CD14-positive monocyte (primary cell): ENCODE measurements around the gene SLC22A24. TPM values are rescaled to one million over a fixed set of nuclear protein-coding genes. Genes with fewer than 3 reads are reported as not detected.
A peak's percentile ranks its signal among the peaks of the same experiment; 100 is the strongest.

Experiments used
- DNase-seq, 3 donors: peaks; one replicate each; pipeline ENCODE4 v3.0.0-alpha.2; 2011 to 2022
- H2AFZ ChIP-seq: 2 replicates; pipeline ENCODE4 v1.6.0; 2012; ENCODE audit warnings: mild to moderate bottlenecking, low read depth, low read length, inconsistent platforms; ENCODE audit not compliant: insufficient read depth, poor library complexity, severe bottlenecking
- H3K27ac ChIP-seq, 2 donors: 1 replicate in 1 of 2; 2 replicates in 1 of 2; pipeline ENCODE4 v1.5.1; 2012 to 2013; ENCODE audit warnings: low read length in 2 of 2, control low read depth in 1 of 2, inconsistent platforms in 1 of 2, low read depth in 1 of 2, mild to moderate bottlenecking in 1 of 2
- H3K27me3 ChIP-seq, 2 donors: one replicate each; pipeline versions ENCODE4 v1.6.0 to v1.6.1; 2011 to 2013; ENCODE audit warnings: low read length in 2 of 2; ENCODE audit not compliant: control insufficient read depth in 2 of 2, insufficient read depth in 2 of 2
- H3K36me3 ChIP-seq, 2 donors: replicated peaks in 1 of 2; 1 replicate in 1 of 2; 2 replicates in 1 of 2; pipeline versions ENCODE4 v1.5.1 to v1.6.1; 2012 to 2013; ENCODE audit warnings: low read length in 2 of 2, control low read depth in 1 of 2, inconsistent platforms in 1 of 2, mild to moderate bottlenecking in 1 of 2; ENCODE audit not compliant: insufficient read depth in 2 of 2, control insufficient read depth in 1 of 2
- H3K4me1 ChIP-seq, 2 donors: 1 replicate in 1 of 2; 2 replicates in 1 of 2; pipeline versions ENCODE4 v1.5.1 to v1.6.1; 2012 to 2013; ENCODE audit warnings: low read length in 2 of 2, control low read depth in 1 of 2, inconsistent platforms in 1 of 2, mild to moderate bottlenecking in 1 of 2, moderate library complexity in 1 of 2; ENCODE audit not compliant: insufficient read depth in 2 of 2, control insufficient read depth in 1 of 2
- H3K4me2 ChIP-seq: replicated peaks from 2 replicates; pipeline ENCODE3; 2012; ENCODE audit warnings: low read length, moderate library complexity, mild to moderate bottlenecking; ENCODE audit not compliant: poor library complexity, severe bottlenecking; ENCODE audit errors: extremely low read depth
- H3K4me3 ChIP-seq, 3 experiments: fragments of 200-600 bp in 1 of 3; sonication (generic) in 1 of 3; replicated peaks in 1 of 3; 1 replicate in 2 of 3; 2 replicates in 1 of 3; pipeline ENCODE4 v1.5.1; 2011 to 2013; ENCODE audit warnings: low read length in 3 of 3, mild to moderate bottlenecking in 3 of 3, control low read depth in 2 of 3, low read depth in 2 of 3, inconsistent platforms in 1 of 3, moderate library complexity in 1 of 3
- H3K79me2 ChIP-seq: 2 replicates; pipeline ENCODE4 v1.6.0; 2012; ENCODE audit warnings: mild to moderate bottlenecking, control low read depth, inconsistent platforms, low read length, moderate library complexity; ENCODE audit not compliant: insufficient read depth
- H3K9ac ChIP-seq: 2 replicates; pipeline ENCODE4 v1.6.0; 2017; ENCODE audit warnings: low read length, mild to moderate bottlenecking; ENCODE audit not compliant: insufficient read depth, poor library complexity, severe bottlenecking
- H3K9me3 ChIP-seq, 2 donors: replicated peaks in 1 of 2; 1 replicate in 1 of 2; 2 replicates in 1 of 2; pipeline versions ENCODE4 v1.5.1 to v1.6.1; 2012 to 2013; ENCODE audit warnings: low read length in 2 of 2, control low read depth in 1 of 2; ENCODE audit not compliant: control insufficient read depth in 1 of 2, insufficient read depth in 1 of 2
- H4K20me1 ChIP-seq: 2 replicates; pipeline ENCODE4 v1.6.0; 2012; ENCODE audit warnings: mild to moderate bottlenecking, low read length, control low read depth, moderate library complexity; ENCODE audit not compliant: insufficient read depth
- H3K27ac Mint-ChIP-seq, 7 donors: one replicate each; pipeline ENCODE4 v1.8.0; 2020; ENCODE audit warnings: mild to moderate bottlenecking in 7 of 7, mixed read lengths in 7 of 7, moderate library complexity in 6 of 7, inconsistent platforms in 2 of 7
- H3K27me3 Mint-ChIP-seq, 3 donors: one replicate each; pipeline ENCODE4 v1.8.0; 2021 to 2022; ENCODE audit warnings: low read depth in 3 of 3, mild to moderate bottlenecking in 3 of 3, mixed read lengths in 3 of 3, moderate library complexity in 3 of 3, inconsistent platforms in 1 of 3
- H3K36me3 Mint-ChIP-seq, 2 donors: one replicate each; pipeline ENCODE4 v1.8.0; 2020; ENCODE audit warnings: mixed read lengths in 2 of 2, inconsistent platforms in 1 of 2, mild to moderate bottlenecking in 1 of 2
- H3K4me1 Mint-ChIP-seq: one replicate; pipeline ENCODE4 v1.8.0; 2020; ENCODE audit warnings: mild to moderate bottlenecking, mixed read lengths
- H3K4me3 Mint-ChIP-seq, 2 donors: one replicate each; pipeline ENCODE4 v1.8.0; 2020; ENCODE audit warnings: mild to moderate bottlenecking in 2 of 2, mixed read lengths in 2 of 2, moderate library complexity in 1 of 2
- H3K9me3 Mint-ChIP-seq, 7 donors: one replicate each; pipeline ENCODE4 v1.8.0; 2020 to 2022; ENCODE audit warnings: mixed read lengths in 7 of 7, mild to moderate bottlenecking in 6 of 7, moderate library complexity in 6 of 7, inconsistent platforms in 2 of 7
- CTCF ChIP-seq: fragments of 200-600 bp; IDR thresholded peaks from one replicate; pipeline ENCODE4 v1.8.0; 2022; ENCODE audit warnings: antibody characterized with exemption, mild to moderate bottlenecking
- WGBS: methylation state at CpG from one replicate; pipeline ENCODE4 v1.1.5; 2013; ENCODE audit warnings: missing lambda C conversion rate; ENCODE audit not compliant: insufficient coverage; 5-methylcytosine and 5-hydroxymethylcytosine counted together
- intact Hi-C, 2 donors: fragments of 100-400 bp; cut with micrococcal nuclease; formaldehyde crosslinking; loops; one replicate each; pipeline versions ENCODE4 v1.15.0 to v1.15.1; 2023
- polyA plus RNA-seq, 3 donors: library from polyadenylated mRNA; depleted of rRNA in 1 of 3; unstranded in 2 of 3; stranded (reverse) in 1 of 3; fragments of 300-500 nt in 2 of 3; fragments of >200 nt in 1 of 3; fragmentation: Illumina TruSeq in 2 of 3; gene quantifications; 1 replicate in 2 of 3; 2 replicates in 1 of 3; pipeline ENCODE4 v1.2.3, GENCODE V29; 2012 to 2021

SLC22A24 gene
- polyA plus RNA-seq, 3 donors = not detected

- Histone ChIP-seq H3K4me1 (no peaks in the 10 kb centered on the region), H3K36me3 (no peaks in the 10 kb centered on the region), H3K4me2 (no peak overlapping the region), H2AFZ (no peak overlapping the region), H3K27me3 (peaks cover 0 to 2% of the 10 kb centered on the region in 2 donors), H3K4me3 (no peak overlapping the region), H3K9me3 (no peaks in the 10 kb centered on the region), H3K27ac (no peak overlapping the region), H4K20me1 (no peaks in the 10 kb centered on the region), H3K9ac (no peak overlapping the region), H3K79me2 (no peaks in the 10 kb centered on the region)
- no peak for DNase-seq
- Mint-ChIP-seq H3K27ac (no peak overlapping the region), H3K36me3 (no peaks in the 10 kb centered on the region), H3K4me3 (peak overlapping the region in 1 of 2 donors; percentile 24), H3K4me1 (no peaks in the 10 kb centered on the region), H3K9me3 (peaks cover 0 to 10% (median 3%) of the 10 kb centered on the region in 7 donors), H3K27me3 (peaks cover 5 to 12% (median 7%) of the 10 kb centered on the region in 3 donors)
- intact Hi-C loops = no loop called here
- WGBS = 97% methylated on average over 4 of the region's 7 CpGs
- no peak for TF ChIP-seq CTCF
Observed at GRCh38 chr11:63132985-63133775, 10.8 kb downstream of the SLC22A24 start.

- Histone ChIP-seq H3K27me3 (no peaks in the 10 kb centered on the region), H3K9ac (no peak overlapping the region), H3K4me1 (no peaks in the 10 kb centered on the region), H3K9me3 (peaks cover 8 to 11% of the 10 kb centered on the region in 2 donors), H3K27ac (no peak overlapping the region), H2AFZ (no peak overlapping the region), H3K4me3 (no peak overlapping the region), H4K20me1 (no peaks in the 10 kb centered on the region), H3K36me3 (no peaks in the 10 kb centered on the region), H3K79me2 (no peaks in the 10 kb centered on the region), H3K4me2 (no peak overlapping the region)
- WGBS = no CpG with 5 or more reads among the region's 3 CpGs
- Mint-ChIP-seq H3K4me3 (no peak overlapping the region), H3K27ac (no peak overlapping the region), H3K4me1 (no peaks in the 10 kb centered on the region), H3K36me3 (no peaks in the 10 kb centered on the region), H3K9me3 (peaks cover 11 to 31% (median 24%) of the 10 kb centered on the region in 7 donors), H3K27me3 (peaks cover 0 to 3% (median 3%) of the 10 kb centered on the region in 3 donors)
- DNase-seq = no peak
- intact Hi-C loops = no loop called here
- TF ChIP-seq CTCF = no peak
Observed at GRCh38 chr11:63099555-63099954, 44.5 kb downstream of the SLC22A24 start.
